DND-41 (cell line): ENCODE data around the gene ARF1.

Source experiments
- EZH2 ChIP-seq: IDR thresholded peaks from 3 replicates; pipeline ENCODE4 v1.6.1; 2012; ENCODE audit warnings: borderline replicate concordance, low read depth, mild to moderate bottlenecking, moderate library complexity, low read length, inconsistent platforms; ENCODE audit not compliant: severe bottlenecking
- TF ChIP-seq, protein P1 (sequence below): IDR thresholded peaks from 2 replicates; pipeline ENCODE4 v1.5.1; 2012; ENCODE audit warnings: borderline replicate concordance, low read length, moderate library complexity, mild to moderate bottlenecking; ENCODE audit not compliant: poor library complexity, severe bottlenecking; ENCODE audit errors: extremely low read depth

DNA sequence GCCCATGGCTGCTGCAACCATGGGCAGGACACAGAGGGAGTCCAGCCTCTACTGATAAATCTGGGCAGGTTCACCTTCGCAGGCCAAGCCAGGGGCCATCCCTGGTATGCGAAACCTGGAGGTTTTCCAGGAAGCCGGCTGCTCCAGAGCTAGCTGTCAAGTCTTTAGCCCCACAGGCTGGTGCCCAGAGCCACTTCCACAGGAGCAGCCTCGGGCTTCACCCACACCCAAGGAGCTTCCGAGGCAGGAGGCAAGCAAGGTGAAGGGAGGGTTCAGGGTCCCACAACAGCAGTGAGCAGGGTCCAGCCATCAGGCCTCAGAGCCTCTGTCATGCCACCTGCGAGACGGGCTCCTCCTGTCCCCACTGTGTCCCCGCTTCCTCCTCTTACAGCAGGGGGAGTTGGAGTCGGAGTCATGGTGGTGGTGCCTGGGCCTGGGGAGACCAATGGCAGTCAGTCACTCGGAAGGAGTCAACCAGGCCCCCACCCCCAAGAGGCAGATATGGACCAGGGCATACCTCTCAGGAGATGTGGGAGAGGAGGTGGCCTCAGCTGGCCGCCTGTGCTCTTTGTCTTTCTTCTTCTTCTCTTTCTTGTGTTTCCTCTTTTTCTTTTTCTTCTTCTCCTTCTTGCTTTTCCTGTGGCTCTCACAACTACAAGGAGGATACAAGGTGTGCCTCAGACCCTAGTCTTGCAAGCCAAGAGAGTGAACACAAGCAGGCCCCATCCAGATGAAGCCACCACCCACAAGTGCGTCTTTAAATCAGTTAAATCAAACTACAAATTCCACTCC is 18.5 kb downstream of the ARF1 start:
- TF ChIP-seq, protein P1, sequence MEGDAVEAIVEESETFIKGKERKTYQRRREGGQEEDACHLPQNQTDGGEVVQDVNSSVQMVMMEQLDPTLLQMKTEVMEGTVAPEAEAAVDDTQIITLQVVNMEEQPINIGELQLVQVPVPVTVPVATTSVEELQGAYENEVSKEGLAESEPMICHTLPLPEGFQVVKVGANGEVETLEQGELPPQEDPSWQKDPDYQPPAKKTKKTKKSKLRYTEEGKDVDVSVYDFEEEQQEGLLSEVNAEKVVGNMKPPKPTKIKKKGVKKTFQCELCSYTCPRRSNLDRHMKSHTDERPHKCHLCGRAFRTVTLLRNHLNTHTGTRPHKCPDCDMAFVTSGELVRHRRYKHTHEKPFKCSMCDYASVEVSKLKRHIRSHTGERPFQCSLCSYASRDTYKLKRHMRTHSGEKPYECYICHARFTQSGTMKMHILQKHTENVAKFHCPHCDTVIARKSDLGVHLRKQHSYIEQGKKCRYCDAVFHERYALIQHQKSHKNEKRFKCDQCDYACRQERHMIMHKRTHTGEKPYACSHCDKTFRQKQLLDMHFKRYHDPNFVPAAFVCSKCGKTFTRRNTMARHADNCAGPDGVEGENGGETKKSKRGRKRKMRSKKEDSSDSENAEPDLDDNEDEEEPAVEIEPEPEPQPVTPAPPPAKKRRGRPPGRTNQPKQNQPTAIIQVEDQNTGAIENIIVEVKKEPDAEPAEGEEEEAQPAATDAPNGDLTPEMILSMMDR, result no peak
- TF ChIP-seq EZH2, result no peak
